ENCODE data around the gene BTBD16.

GRCh38 chr10:122281018-122281626 is 10.0 kb downstream of the BTBD16 start:
- TF ChIP-seq CTCF (IDR thresholded peaks at IDR 0.05), result no peak
- TF ChIP-seq POLR2A (IDR thresholded peaks at IDR 0.05), result no peak
- no peak for TF ChIP-seq EP300 (IDR thresholded peaks at IDR 0.05)

All from tibial nerve (tissue), 4 donors.